HCT116 (cell line): ENCODE results near the gene DOHH. TPM values are rescaled to one million over a fixed set of nuclear protein-coding genes. Genes with fewer than 3 reads are reported as not detected.

Experiments
- ATAC-seq: fragments of 200-7000 bp; cut with Tn5 transposase; 2 replicates; pipeline ENCODE4 v1.9.1; 2020; ENCODE audit warnings: mild to moderate bottlenecking, moderate library complexity
- BruUV-seq: library from RNA; stranded (reverse); fragments of 400-500 nt; replicated peaks from 2 replicates; lab custom pipeline; 2021; lab: Mats Ljungman, UMichigan
- CTCF ChIA-PET: fragments of 300-600 bp; sonication (Branson Sonifier 250); formaldehyde crosslinking; loops from one replicate; lab custom pipeline; 2021; ENCODE audit warnings: antibody characterized with exemption; lab: Charles Lee
- POLR2A ChIA-PET: fragments of 300-600, 350-600 bp; sonication (Branson Sonifier 250); formaldehyde crosslinking; loops from one replicate; lab custom pipeline; 2021; ENCODE audit warnings: antibody characterized with exemption; lab: Charles Lee
- RAD21 ChIA-PET, 2 experiments: fragments of 300-600 bp; sonication (Branson Sonifier 250); formaldehyde crosslinking; loops; one replicate each; lab custom pipeline; 2023; ENCODE audit warnings: low total read pairs in 2 of 2; ENCODE audit not compliant: uncharacterized antibody in 2 of 2, unreplicated experiment in 2 of 2, low non-redundant PET in 1 of 2; lab: Charles Lee
- DNase-seq: peaks from one replicate; pipeline ENCODE4 v3.0.0-alpha.2; 2010; ENCODE audit warnings: low read depth, low spot score
- H2AFZ ChIP-seq: fragments of 200-600 bp; shearing (Covaris generic), sonication (generic); 2 replicates; pipeline ENCODE4 v1.6.1; 2017; ENCODE audit warnings: low read depth, mixed run types, mixed read lengths, antibody characterized with exemption, low read length; ENCODE audit not compliant: poor library complexity, severe bottlenecking
- H3K27ac ChIP-seq: 2 replicates; pipeline ENCODE4 v1.5.1; 2012; ENCODE audit warnings: low read depth, low read length
- H3K27me3 ChIP-seq: fragments of 200-600 bp; sonication (generic); 2 replicates; pipeline ENCODE4 v1.6.1; 2016; ENCODE audit warnings: mixed run types, low read length, mixed read lengths; ENCODE audit not compliant: insufficient read depth
- H3K36me3 ChIP-seq, 2 experiments: fragments of 200-500 bp in 1 of 2; fragments of 200-600 bp in 1 of 2; sonication (Bioruptor generic) in 1 of 2; sonication (generic) in 1 of 2; 2 replicates each; pipeline versions ENCODE4 v1.5.1 to v1.6.1; 2014 to 2016; ENCODE audit warnings: low read length in 2 of 2, inconsistent platforms in 1 of 2, mixed read lengths in 1 of 2, mixed run types in 1 of 2; ENCODE audit not compliant: insufficient read depth in 2 of 2, control insufficient read depth in 1 of 2
- H3K4me1 ChIP-seq, 2 experiments: fragments of 200-600 bp in 1 of 2; sonication (generic) in 1 of 2; 2 replicates each; pipeline versions ENCODE4 v1.5.1 to v1.6.1; 2012 to 2017; ENCODE audit warnings: low read length in 2 of 2, inconsistent platforms in 1 of 2, mild to moderate bottlenecking in 1 of 2, mixed read lengths in 1 of 2, mixed run types in 1 of 2, moderate library complexity in 1 of 2; ENCODE audit not compliant: insufficient read depth in 2 of 2, control insufficient read depth in 1 of 2
- H3K4me2 ChIP-seq: fragments of 200-600 bp; sonication (generic); 2 replicates; pipeline ENCODE4 v1.6.1; 2017; ENCODE audit warnings: mixed run types, low read length, mixed read lengths
- H3K4me3 ChIP-seq, 2 experiments: fragments of 200-600 bp in 1 of 2; sonication (generic) in 1 of 2; replicated peaks in 1 of 2; 2 replicates each; pipeline ENCODE4 v1.5.1; 2011 to 2016; ENCODE audit warnings: low read length in 2 of 2, control low read depth in 1 of 2, low read depth in 1 of 2, mild to moderate bottlenecking in 1 of 2, mixed read lengths in 1 of 2, mixed run types in 1 of 2
- H3K79me2 ChIP-seq: fragments of 200-600 bp; sonication (generic); 2 replicates; pipeline ENCODE4 v1.6.1; 2017; ENCODE audit warnings: mild to moderate bottlenecking, mixed run types, low read length, moderate library complexity, mixed read lengths; ENCODE audit not compliant: insufficient read depth
- H3K9ac ChIP-seq: fragments of 200-600 bp; sonication (generic); 2 replicates; pipeline ENCODE4 v1.6.1; 2016; ENCODE audit warnings: low read length, mixed read lengths
- H3K9me2 ChIP-seq: fragments of 200-600 bp; sonication (generic), shearing (Covaris generic); 2 replicates; pipeline ENCODE4 v1.6.1; 2017; ENCODE audit warnings: mixed run types, mild to moderate bottlenecking, moderate library complexity; ENCODE audit not compliant: insufficient read depth
- H3K9me3 ChIP-seq, 2 experiments: fragments of 200-500 bp in 1 of 2; fragments of 200-600 bp in 1 of 2; sonication (Bioruptor generic) in 1 of 2; sonication (generic) in 1 of 2; 2 replicates each; pipeline ENCODE4 v1.6.1; 2014 to 2017; ENCODE audit warnings: low read length in 2 of 2, mixed read lengths in 2 of 2, inconsistent platforms in 1 of 2, low read depth in 1 of 2, mild to moderate bottlenecking in 1 of 2, mixed run types in 1 of 2, moderate library complexity in 1 of 2; ENCODE audit not compliant: control insufficient read depth in 1 of 2, insufficient read depth in 1 of 2
- H4K20me1 ChIP-seq: fragments of 200-600 bp; sonication (generic), shearing (Covaris generic); 2 replicates; pipeline ENCODE4 v1.6.1; 2017; ENCODE audit warnings: mixed run types, mild to moderate bottlenecking, moderate library complexity; ENCODE audit not compliant: insufficient read depth
- ATF3 ChIP-seq: IDR thresholded peaks from 2 replicates; pipeline ENCODE4 v1.6.1; 2012
- CBX3 ChIP-seq: IDR thresholded peaks from 2 replicates; pipeline ENCODE4 v1.6.1; 2012; ENCODE audit warnings: low read depth
- CEBPB ChIP-seq: IDR thresholded peaks from 2 replicates; pipeline ENCODE4 v1.6.1; 2012; ENCODE audit warnings: low read depth
- CTCF ChIP-seq, 3 experiments: fragments of 200-600 bp in 1 of 3; sonication (generic) in 1 of 3; IDR thresholded peaks in 2 of 3; conservative IDR thresholded peaks in 1 of 3; 2 replicates each; pipeline ENCODE4 v1.5.1; 2012 to 2017; ENCODE audit warnings: low read depth in 2 of 3, low read length in 2 of 3, antibody characterized with exemption in 1 of 3, borderline replicate concordance in 1 of 3, control low read depth in 1 of 3, mild to moderate bottlenecking in 1 of 3, mixed read lengths in 1 of 3, mixed run types in 1 of 3, moderate library complexity in 1 of 3; ENCODE audit not compliant: insufficient read depth in 1 of 3
- EGR1 ChIP-seq: IDR thresholded peaks from 2 replicates; pipeline ENCODE4 v1.6.1; 2012; ENCODE audit warnings: low read depth
- EZH2 ChIP-seq: fragments of 200-600 bp; sonication (generic); IDR thresholded peaks from 2 replicates; pipeline ENCODE4 v1.6.1; 2017; ENCODE audit warnings: antibody characterized with exemption, mixed run types
- EZH2phosphoT487 ChIP-seq: fragments of 200-600 bp; IDR thresholded peaks from 2 replicates; pipeline ENCODE4 v1.6.1; 2018; ENCODE audit warnings: antibody characterized with exemption, borderline replicate concordance
- FOSL1 ChIP-seq: IDR thresholded peaks from 2 replicates; pipeline ENCODE4 v1.6.1; 2012; ENCODE audit warnings: low read depth
- JUND ChIP-seq: IDR thresholded peaks from 2 replicates; pipeline ENCODE4 v1.6.1; 2012
- MAX ChIP-seq: IDR thresholded peaks from 2 replicates; pipeline ENCODE4 v1.6.1; 2012
- POLR2A ChIP-seq: IDR thresholded peaks from 2 replicates; pipeline ENCODE4 v1.7.0; 2011; ENCODE audit warnings: borderline replicate concordance; ENCODE audit not compliant: insufficient read depth, insufficient read length; ENCODE audit errors: extremely low read depth
- POLR2AphosphoS5 ChIP-seq: IDR thresholded peaks from 2 replicates; pipeline ENCODE4 v1.6.1; 2011; ENCODE audit warnings: mild to moderate bottlenecking, low read depth, low read length, moderate library complexity
- RAD21 ChIP-seq: IDR thresholded peaks from 2 replicates; pipeline ENCODE4 v1.6.1; 2012; ENCODE audit warnings: low read depth, mild to moderate bottlenecking
- REST ChIP-seq: IDR thresholded peaks from 2 replicates; pipeline ENCODE4 v1.6.1; 2012; ENCODE audit warnings: low read depth
- SP1 ChIP-seq: IDR thresholded peaks from 2 replicates; pipeline ENCODE4 v1.6.1; 2012; ENCODE audit warnings: low read depth
- SRF ChIP-seq: IDR thresholded peaks from 2 replicates; pipeline ENCODE4 v1.6.1; 2012; ENCODE audit warnings: low read depth
- TCF7L2 ChIP-seq: IDR thresholded peaks from 2 replicates; pipeline ENCODE4 v1.7.0; 2011; ENCODE audit warnings: borderline replicate concordance, inconsistent platforms; ENCODE audit not compliant: insufficient read depth, insufficient read length; ENCODE audit errors: extremely low read depth
- YY1 ChIP-seq: IDR thresholded peaks from 2 replicates; pipeline ENCODE4 v1.6.1; 2011; ENCODE audit warnings: low read length, low read depth, moderate library complexity, mild to moderate bottlenecking; ENCODE audit not compliant: insufficient replicate concordance; ENCODE audit errors: extremely low read depth
- ZFX ChIP-seq: fragments of 450-650 bp; IDR thresholded peaks from 2 replicates; pipeline ENCODE4 v1.6.1; 2017
- ZNF274 ChIP-seq: fragments of 200-500 bp; sonication (Bioruptor generic); IDR thresholded peaks from 2 replicates; pipeline ENCODE4 v1.6.1; 2014; ENCODE audit warnings: mild to moderate bottlenecking, low read depth, low read length, inconsistent platforms
- intact Hi-C: fragments of 100-400 bp; cut with micrococcal nuclease; formaldehyde crosslinking; loops from 2 replicates; pipeline ENCODE4 v1.10.0; 2022
- total RNA-seq: library from RNA; stranded (reverse); gene quantifications from one replicate; pipeline ENCODE4 v1.2.1, GENCODE V29; 2021; ENCODE audit not compliant: unreplicated experiment

Gene DOHH
- total RNA-seq, 1 experiment from 2014 or later, result 20.9 TPM

- no peak overlapping the region for H2AFZ ChIP-seq
- no peaks in the 10 kb centered on the region for H3K9me3 ChIP-seq
- H3K27ac ChIP-seq, result peak overlapping the region; percentile 93
- no peak for TF ChIP-seq REST
- TF ChIP-seq FOSL1, result no peak
- TF ChIP-seq MAX, result no peak
- TF ChIP-seq SP1, result no peak
- TF ChIP-seq POLR2A, result no peak
- no peak for TF ChIP-seq JUND
- TF ChIP-seq CEBPB, result no peak
- no peak for TF ChIP-seq TCF7L2
- TF ChIP-seq ATF3, result no peak
- TF ChIP-seq ZNF274, result no peak
- no peak for TF ChIP-seq YY1
- no peak for TF ChIP-seq EZH2phosphoT487
- no peak for TF ChIP-seq EZH2
- no peak for TF ChIP-seq SRF
- no peak for TF ChIP-seq CBX3
- no peak for TF ChIP-seq EGR1
- TF ChIP-seq RAD21, result no peak
- TF ChIP-seq ZFX, result no peak
- no peak for TF ChIP-seq CTCF (IDR thresholded peaks at IDR 0.05 in 2 of 3, conservative IDR thresholded peaks at IDR 0.05 in 1 of 3; ENCODE audit: borderline replicate concordance in 1 of 3, insufficient read depth in 1 of 3, low read depth in 2 of 3, low read length in 2 of 3)
- no peak for TF ChIP-seq POLR2AphosphoS5
- peak overlapping the region; percentile 94 for H3K9ac ChIP-seq
- no peaks in the 10 kb centered on the region for H3K9me2 ChIP-seq
- ATAC-seq (no peak), DNase-seq (no peak)
- TSS peak; percentile 55 for BruUV-seq
- no peaks in the 10 kb centered on the region for H3K27me3 ChIP-seq
- H3K4me3 ChIP-seq, result peak overlapping the region; percentile 83 to 91
- intact Hi-C loops, result no loop called here
- peaks cover 63% of the 10 kb centered on the region for H3K79me2 ChIP-seq
- POLR2A ChIA-PET, result no interaction called here
- H3K4me1 ChIP-seq, result peaks cover 23 to 40% of the 10 kb centered on the region in 2 experiments
- peak overlapping the region; percentile 99 for H3K4me2 ChIP-seq
- CTCF ChIA-PET, result no interaction called here
- RAD21 ChIA-PET, result no interaction called here
- no peaks in the 10 kb centered on the region for H4K20me1 ChIP-seq
- peaks cover 2 to 12% of the 10 kb centered on the region in 2 experiments; a peak in 2 of 4 replicates for H3K36me3 ChIP-seq
These were observed 7.1 kb upstream of the DOHH start for GRCh38 chr19:3507371-3508120.
